HepG2 (cell line): ENCODE measurements around the gene RAD54L. TPM values are rescaled to one million over a fixed set of nuclear protein-coding genes. Genes with fewer than 3 reads are reported as not detected.

Experiments
- ARNTL ChIP-seq: sonication (generic); formaldehyde crosslinking; IDR thresholded peaks from 2 replicates; pipeline ENCODE4 v1.4.0; 2020; ENCODE audit warnings: mild to moderate bottlenecking, missing genetic modification reagents
- KDM2A ChIP-seq: sonication (generic); formaldehyde crosslinking; IDR thresholded peaks from 2 replicates; pipeline ENCODE4 v1.4.0; 2020; ENCODE audit warnings: low read depth, missing genetic modification reagents, borderline replicate concordance
- MIER3 ChIP-seq: IDR thresholded peaks from 2 replicates; pipeline ENCODE4 v1.6.1; 2016; ENCODE audit warnings: missing compliant biosample characterization, borderline replicate concordance
- RBM39 ChIP-seq: fragments of 200-400 bp; formaldehyde crosslinking; IDR thresholded peaks from one replicate; pipeline ENCODE4 v1.6.1; 2018; ENCODE audit warnings: antibody characterized with exemption, mild to moderate bottlenecking, low read depth, low read length; ENCODE audit not compliant: poor library complexity, severe bottlenecking
- SNRNP70 ChIP-seq: fragments of 200-400 bp; formaldehyde crosslinking; IDR thresholded peaks from 2 replicates; pipeline ENCODE4 v1.6.1; 2017; ENCODE audit warnings: mild to moderate bottlenecking, low read depth, low read length, moderate library complexity
- SPEN ChIP-seq: sonication (generic); formaldehyde crosslinking; IDR thresholded peaks from 2 replicates; pipeline ENCODE4 v1.5.1; 2020; ENCODE audit warnings: low read depth, mild to moderate bottlenecking, missing genetic modification reagents
- TEAD3 ChIP-seq: optimal IDR thresholded peaks from 2 replicates; pipeline ENCODE3; 2016; ENCODE audit warnings: borderline replicate concordance
- TSC22D2 ChIP-seq: sonication (generic); formaldehyde crosslinking; IDR thresholded peaks from 2 replicates; pipeline ENCODE4 v1.5.1; 2020; ENCODE audit warnings: missing genetic modification reagents, mild to moderate bottlenecking, borderline replicate concordance
- ZFP36L2 ChIP-seq: sonication (generic); formaldehyde crosslinking; IDR thresholded peaks from 2 replicates; pipeline ENCODE4 v1.4.0; 2020; ENCODE audit warnings: missing genetic modification reagents
- ZFYVE20 ChIP-seq: sonication (generic); formaldehyde crosslinking; IDR thresholded peaks from 2 replicates; pipeline ENCODE4 v1.8.0; 2023; ENCODE audit warnings: low read depth, mild to moderate bottlenecking, moderate library complexity, missing genetic modification reagents, borderline replicate concordance
- ZIK1 ChIP-seq: sonication (generic); formaldehyde crosslinking; IDR thresholded peaks from 2 replicates; pipeline ENCODE4 v1.5.0; 2020; ENCODE audit warnings: mild to moderate bottlenecking, low read depth, missing genetic modification reagents, borderline replicate concordance
- ZMAT3 ChIP-seq: sonication (generic); formaldehyde crosslinking; conservative IDR thresholded peaks from 2 replicates; pipeline ENCODE4 v1.7.0; 2021; ENCODE audit warnings: missing genetic modification reagents
- ZMYM3 ChIP-seq: sonication (generic); formaldehyde crosslinking; IDR thresholded peaks from 2 replicates; pipeline ENCODE4 v1.5.1; 2020; ENCODE audit warnings: mild to moderate bottlenecking, missing genetic modification reagents
- ZNF20 ChIP-seq: sonication (generic); formaldehyde crosslinking; IDR thresholded peaks from 2 replicates; pipeline ENCODE4 v1.4.0; 2020; ENCODE audit warnings: mild to moderate bottlenecking, moderate library complexity, missing genetic modification reagents
- ZNF414 ChIP-seq: sonication (generic); formaldehyde crosslinking; IDR thresholded peaks from 2 replicates; pipeline ENCODE4 v1.5.0; 2020; ENCODE audit warnings: missing genetic modification reagents
- ZNF605 ChIP-seq: sonication (generic); formaldehyde crosslinking; IDR thresholded peaks from 2 replicates; pipeline ENCODE4 v1.8.0; 2022; ENCODE audit warnings: mild to moderate bottlenecking, missing genetic modification reagents
- ZNF687 ChIP-seq: sonication (generic); formaldehyde crosslinking; IDR thresholded peaks from 2 replicates; pipeline ENCODE4 v1.5.1; 2020; ENCODE audit warnings: mild to moderate bottlenecking, missing genetic modification reagents, moderate library complexity
- ZNF879 ChIP-seq: sonication (generic); formaldehyde crosslinking; IDR thresholded peaks from 2 replicates; pipeline ENCODE4 v1.8.1; 2023; ENCODE audit warnings: missing genetic modification reagents
- polyA plus RNA-seq, 8 experiments: library from polyadenylated mRNA; depleted of rRNA in 3 of 8; stranded (reverse) in 7 of 8; unstranded in 1 of 8; fragments of >200 nt; fragmentation: Illumina TruSeq in 4 of 8; extraction: Trizol in 4 of 8; gene quantifications; 2 replicates each; pipeline versions ENCODE4 v1.2.1 to v1.2.3, GENCODE V29; 2011 to 2016; ENCODE audit warnings: low read depth in 4 of 8, missing spikeins in 1 of 8, mixed read lengths in 1 of 8; ENCODE audit not compliant: insufficient read depth in 1 of 8
- total RNA-seq, 5 experiments: library from RNA; depleted of rRNA; stranded (reverse); fragments of >200 nt; fragmentation: Illumina TruSeq; extraction: Trizol; gene quantifications; 2 replicates each; pipeline ENCODE4 v1.2.3, GENCODE V29; 2016; ENCODE audit warnings: low read depth in 1 of 5
- TF ChIP-seq, protein P1 (sequence below): sonication (generic); formaldehyde crosslinking; IDR thresholded peaks from 2 replicates; pipeline ENCODE4 v1.8.0; 2022; ENCODE audit warnings: mild to moderate bottlenecking, missing genetic modification reagents; ENCODE audit not compliant: insufficient replicate concordance
- TF ChIP-seq, protein P2 (sequence below): sonication (generic); formaldehyde crosslinking; IDR thresholded peaks from 2 replicates; pipeline ENCODE4 v1.4.0; 2020; ENCODE audit warnings: mild to moderate bottlenecking, missing genetic modification reagents

The RAD54L gene
- total and polyA plus RNA-seq, 2 of the 13 experiments (the other 11 are each of a cell fraction or from before 2014, with no cell fraction given) = 10.2 to 30.0 TPM

GRCh38 chr1:46302641-46303037 is 55.1 kb downstream of the RAD54L start (continued):
- TF ChIP-seq, protein P1, sequence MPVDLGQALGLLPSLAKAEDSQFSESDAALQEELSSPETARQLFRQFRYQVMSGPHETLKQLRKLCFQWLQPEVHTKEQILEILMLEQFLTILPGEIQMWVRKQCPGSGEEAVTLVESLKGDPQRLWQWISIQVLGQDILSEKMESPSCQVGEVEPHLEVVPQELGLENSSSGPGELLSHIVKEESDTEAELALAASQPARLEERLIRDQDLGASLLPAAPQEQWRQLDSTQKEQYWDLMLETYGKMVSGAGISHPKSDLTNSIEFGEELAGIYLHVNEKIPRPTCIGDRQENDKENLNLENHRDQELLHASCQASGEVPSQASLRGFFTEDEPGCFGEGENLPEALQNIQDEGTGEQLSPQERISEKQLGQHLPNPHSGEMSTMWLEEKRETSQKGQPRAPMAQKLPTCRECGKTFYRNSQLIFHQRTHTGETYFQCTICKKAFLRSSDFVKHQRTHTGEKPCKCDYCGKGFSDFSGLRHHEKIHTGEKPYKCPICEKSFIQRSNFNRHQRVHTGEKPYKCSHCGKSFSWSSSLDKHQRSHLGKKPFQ = peak; percentile 52
- TF ChIP-seq ZNF414 (CRISPR knock-in tag) (peak; percentile 88; the same call in 1 of the 2 replicates), ZMYM3 (no peak), ZIK1 (CRISPR knock-in tag) (peak; percentile 13; the same call in 1 of the 2 replicates), TSC22D2 (CRISPR knock-in tag) (0 out of 2 replicates have a peak, but pooled peaks have one; percentile 14), ZFP36L2 (0 out of 2 replicates have a peak, but pooled peaks have one; percentile 30), ZFYVE20 (CRISPR knock-in tag) (peak; percentile 58; the same call in 1 of the 2 replicates), SNRNP70 (no peak), ZNF687 (peak; percentile 2; the same call in 1 of the 2 replicates), MIER3 (no peak), KDM2A (CRISPR knock-in tag) (peak; percentile 28; the same call in 1 of the 2 replicates), TEAD3 (no peak), SPEN (CRISPR knock-in tag) (peak; percentile 45; the same call in 1 of the 2 replicates), ZNF879 (CRISPR knock-in tag) (peak; percentile 90), ZNF605 (peak; percentile 3; the same call in 1 of the 2 replicates), ZMAT3 (CRISPR knock-in tag) (0 out of 2 replicates have a peak, but pooled peaks have one; percentile 54), ZNF20 (CRISPR knock-in tag) (peak; percentile 76; the same call in 1 of the 2 replicates), RBM39 (peak; percentile 22), ARNTL (CRISPR knock-in tag) (no peak)
- TF ChIP-seq, protein P2, sequence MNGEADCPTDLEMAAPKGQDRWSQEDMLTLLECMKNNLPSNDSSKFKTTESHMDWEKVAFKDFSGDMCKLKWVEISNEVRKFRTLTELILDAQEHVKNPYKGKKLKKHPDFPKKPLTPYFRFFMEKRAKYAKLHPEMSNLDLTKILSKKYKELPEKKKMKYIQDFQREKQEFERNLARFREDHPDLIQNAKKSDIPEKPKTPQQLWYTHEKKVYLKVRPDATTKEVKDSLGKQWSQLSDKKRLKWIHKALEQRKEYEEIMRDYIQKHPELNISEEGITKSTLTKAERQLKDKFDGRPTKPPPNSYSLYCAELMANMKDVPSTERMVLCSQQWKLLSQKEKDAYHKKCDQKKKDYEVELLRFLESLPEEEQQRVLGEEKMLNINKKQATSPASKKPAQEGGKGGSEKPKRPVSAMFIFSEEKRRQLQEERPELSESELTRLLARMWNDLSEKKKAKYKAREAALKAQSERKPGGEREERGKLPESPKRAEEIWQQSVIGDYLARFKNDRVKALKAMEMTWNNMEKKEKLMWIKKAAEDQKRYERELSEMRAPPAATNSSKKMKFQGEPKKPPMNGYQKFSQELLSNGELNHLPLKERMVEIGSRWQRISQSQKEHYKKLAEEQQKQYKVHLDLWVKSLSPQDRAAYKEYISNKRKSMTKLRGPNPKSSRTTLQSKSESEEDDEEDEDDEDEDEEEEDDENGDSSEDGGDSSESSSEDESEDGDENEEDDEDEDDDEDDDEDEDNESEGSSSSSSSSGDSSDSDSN (CRISPR knock-in tag) = peak; percentile 66; the same call in 1 of the 2 replicates
